GM18858 (cell line): ENCODE results near the gene NCAM1.

Experiments used
- ATAC-seq: cut with Tn5 transposase; IDR thresholded peaks from one replicate; pipeline ENCODE4 v1.9.1; 2021; ENCODE audit not compliant: unreplicated experiment

The NCAM1 gene

GRCh38 chr11:113124578-113124977, 163.4 kb downstream of the NCAM1 start:
- no peak for ATAC-seq

- ATAC-seq, result no peak
Measured at GRCh38 chr11:113129261-113129992, 168.2 kb downstream of the NCAM1 start.

- no peak for ATAC-seq
Measured at GRCh38 chr11:113131036-113131775, 170.0 kb downstream of the NCAM1 start.

- ATAC-seq, result no peak
Measured at GRCh38 chr11:113133071-113133470, 171.9 kb downstream of the NCAM1 start.

GRCh38 chr11:113134626-113135025, 173.4 kb downstream of the NCAM1 start:
- no peak for ATAC-seq

GRCh38 chr11:113137713-113138529, 176.7 kb downstream of the NCAM1 start:
- no peak for ATAC-seq

GRCh38 chr11:113138731-113139130, 177.5 kb downstream of the NCAM1 start:
- ATAC-seq, result no peak

GRCh38 chr11:113141010-113141409, 179.8 kb downstream of the NCAM1 start:
- no peak for ATAC-seq

GRCh38 chr11:113142508-113142907, 181.3 kb downstream of the NCAM1 start:
- ATAC-seq, result no peak

- ATAC-seq, result no peak
Measured at GRCh38 chr11:113147249-113147648, 186.0 kb downstream of the NCAM1 start.

- no peak for ATAC-seq
Measured at GRCh38 chr11:113148076-113148475, 186.9 kb downstream of the NCAM1 start.

- ATAC-seq, result no peak
Measured at GRCh38 chr11:113148652-113149051, 187.4 kb downstream of the NCAM1 start.

- ATAC-seq, result no peak
Measured at GRCh38 chr11:113151521-113151920, 190.3 kb downstream of the NCAM1 start.

- no peak for ATAC-seq
Measured at GRCh38 chr11:113152500-113152899, 191.3 kb downstream of the NCAM1 start.

GRCh38 chr11:113153847-113154246, 192.6 kb downstream of the NCAM1 start:
- ATAC-seq, result no peak

- ATAC-seq, result no peak
Measured at GRCh38 chr11:113159988-113160807, 199.0 kb downstream of the NCAM1 start.

GRCh38 chr11:113160808-113161124, 199.5 kb downstream of the NCAM1 start:
- no peak for ATAC-seq

- ATAC-seq, result no peak
Measured at GRCh38 chr11:113161711-113162591, 200.7 kb downstream of the NCAM1 start.

- ATAC-seq, result no peak
Measured at GRCh38 chr11:113162592-113162962, 201.4 kb downstream of the NCAM1 start.
